ENCODE measurements around the gene PLAC8. TPM values are rescaled to one million over a fixed set of nuclear protein-coding genes. Genes with fewer than 3 reads are reported as not detected.
"Not testable (repeated sequence)": the region's sequence is repeated elsewhere in the genome, so short reads cannot be mapped to it uniquely, and the experiment has no call there.

PLAC8 gene
- total RNA-seq, 1 donor from 2014 or later, result not detected

DNA sequence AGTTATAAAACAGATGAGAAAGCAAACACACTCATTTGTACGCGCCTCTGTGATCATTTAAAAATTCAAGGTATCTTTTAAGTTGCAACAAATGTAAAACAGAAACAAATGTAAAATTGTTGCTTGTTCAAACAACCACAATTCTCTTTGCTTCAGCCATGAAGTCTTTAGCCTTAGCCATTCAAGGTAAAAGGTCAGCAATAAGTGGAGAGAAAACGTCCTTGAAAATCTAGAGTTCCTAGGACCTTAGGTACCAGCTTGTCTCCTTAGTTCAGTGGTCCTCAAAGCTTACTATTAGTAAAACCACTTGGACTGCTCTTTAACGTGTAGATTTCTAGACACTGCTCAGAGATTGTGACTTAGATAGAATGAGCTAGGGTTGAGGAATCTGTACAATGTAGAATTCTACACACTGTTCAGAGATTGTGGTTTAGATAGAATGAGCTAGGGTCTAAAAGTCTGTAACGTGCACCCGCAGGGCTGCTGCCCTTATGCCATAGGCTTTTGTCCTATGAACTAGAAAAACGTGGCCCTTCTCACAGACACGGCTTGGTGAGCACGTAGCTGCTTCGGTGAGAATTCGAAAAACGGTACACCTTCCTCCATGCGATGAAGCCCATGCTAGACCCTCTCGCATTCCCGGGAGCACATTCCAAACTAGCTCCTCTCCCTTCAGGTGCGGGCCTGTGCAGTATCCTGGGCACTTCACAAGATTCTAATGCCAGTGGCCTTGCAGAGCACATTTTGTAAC, 1.7 kb downstream of the PLAC8 start:
- Mint-ChIP-seq H3K27me3 (ENCODE audit: unreplicated experiment) (no peaks in the 10 kb centered on the region), H3K9me3 (ENCODE audit: unreplicated experiment) (no peaks in the 10 kb centered on the region), H3K36me3 (ENCODE audit: low read depth, unreplicated experiment) (no peaks in the 10 kb centered on the region), H3K27ac (ENCODE audit: unreplicated experiment) (no peak overlapping the region), H3K4me1 (ENCODE audit: unreplicated experiment) (peaks cover 3% of the 10 kb centered on the region), H3K4me3 (ENCODE audit: unreplicated experiment) (no peak overlapping the region)
- no peak for DNase-seq (ENCODE audit: low spot score)
- TF ChIP-seq, protein P1, sequence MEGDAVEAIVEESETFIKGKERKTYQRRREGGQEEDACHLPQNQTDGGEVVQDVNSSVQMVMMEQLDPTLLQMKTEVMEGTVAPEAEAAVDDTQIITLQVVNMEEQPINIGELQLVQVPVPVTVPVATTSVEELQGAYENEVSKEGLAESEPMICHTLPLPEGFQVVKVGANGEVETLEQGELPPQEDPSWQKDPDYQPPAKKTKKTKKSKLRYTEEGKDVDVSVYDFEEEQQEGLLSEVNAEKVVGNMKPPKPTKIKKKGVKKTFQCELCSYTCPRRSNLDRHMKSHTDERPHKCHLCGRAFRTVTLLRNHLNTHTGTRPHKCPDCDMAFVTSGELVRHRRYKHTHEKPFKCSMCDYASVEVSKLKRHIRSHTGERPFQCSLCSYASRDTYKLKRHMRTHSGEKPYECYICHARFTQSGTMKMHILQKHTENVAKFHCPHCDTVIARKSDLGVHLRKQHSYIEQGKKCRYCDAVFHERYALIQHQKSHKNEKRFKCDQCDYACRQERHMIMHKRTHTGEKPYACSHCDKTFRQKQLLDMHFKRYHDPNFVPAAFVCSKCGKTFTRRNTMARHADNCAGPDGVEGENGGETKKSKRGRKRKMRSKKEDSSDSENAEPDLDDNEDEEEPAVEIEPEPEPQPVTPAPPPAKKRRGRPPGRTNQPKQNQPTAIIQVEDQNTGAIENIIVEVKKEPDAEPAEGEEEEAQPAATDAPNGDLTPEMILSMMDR (IDR thresholded peaks at IDR 0.05; ENCODE audit: unreplicated experiment), result no peak

DNA sequence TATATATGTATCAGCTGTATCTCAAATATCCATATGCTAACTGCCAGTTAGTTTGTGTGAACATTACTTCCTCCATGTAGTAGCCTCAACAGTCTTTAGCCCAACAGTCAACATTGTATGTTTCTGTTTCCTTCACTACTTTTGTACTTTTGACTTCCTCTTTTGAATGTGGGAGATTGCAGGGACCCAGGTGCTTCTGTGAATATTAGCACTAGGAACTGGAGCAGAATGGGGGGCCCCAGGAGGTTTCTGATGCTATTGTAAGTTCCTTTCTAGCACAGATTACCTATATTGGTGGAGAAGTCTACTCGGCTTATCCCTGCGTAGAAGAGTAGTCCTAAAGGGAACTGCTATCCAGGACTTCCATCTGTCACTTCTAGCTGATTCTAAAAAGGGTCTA, 2.3 kb downstream of the PLAC8 start:
- Mint-ChIP-seq H3K36me3 (ENCODE audit: low read depth, unreplicated experiment) (no peaks in the 10 kb centered on the region), H3K4me1 (ENCODE audit: unreplicated experiment) (peaks cover 3% of the 10 kb centered on the region), H3K27me3 (ENCODE audit: unreplicated experiment) (no peaks in the 10 kb centered on the region), H3K27ac (ENCODE audit: unreplicated experiment) (no peak overlapping the region), H3K9me3 (ENCODE audit: unreplicated experiment) (no peaks in the 10 kb centered on the region), H3K4me3 (ENCODE audit: unreplicated experiment) (no peak overlapping the region)
- TF ChIP-seq, protein P1 (IDR thresholded peaks at IDR 0.05; ENCODE audit: unreplicated experiment), result no peak
- no peak for DNase-seq (ENCODE audit: low spot score)

DNA sequence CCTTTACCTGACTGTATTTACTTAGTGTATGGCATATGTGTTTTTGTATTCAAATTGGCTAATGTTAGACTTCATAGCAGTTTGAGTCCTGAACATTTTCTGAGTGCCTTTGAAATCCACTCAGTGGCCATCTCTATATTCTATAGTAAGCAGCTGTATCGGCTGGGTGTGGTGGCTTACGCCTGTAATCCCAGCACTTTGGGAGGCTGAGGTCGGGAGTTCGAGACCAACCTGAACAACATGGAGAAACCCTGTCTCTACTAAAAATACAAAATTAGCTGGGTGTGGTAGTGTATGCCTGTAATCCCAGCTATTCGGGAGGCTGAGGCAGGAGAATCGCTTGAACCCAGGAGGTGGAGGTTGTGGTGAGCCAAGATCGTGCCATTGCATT, 2.8 kb downstream of the PLAC8 start:
- not testable (repeated sequence) for H3K4me3 Mint-ChIP-seq (ENCODE audit: unreplicated experiment); H3K27ac Mint-ChIP-seq (ENCODE audit: unreplicated experiment); DNase-seq (ENCODE audit: low spot score); H3K27me3 Mint-ChIP-seq (ENCODE audit: unreplicated experiment); H3K36me3 Mint-ChIP-seq (ENCODE audit: low read depth, unreplicated experiment); H3K4me1 Mint-ChIP-seq (ENCODE audit: unreplicated experiment); H3K9me3 Mint-ChIP-seq (ENCODE audit: unreplicated experiment)

DNA sequence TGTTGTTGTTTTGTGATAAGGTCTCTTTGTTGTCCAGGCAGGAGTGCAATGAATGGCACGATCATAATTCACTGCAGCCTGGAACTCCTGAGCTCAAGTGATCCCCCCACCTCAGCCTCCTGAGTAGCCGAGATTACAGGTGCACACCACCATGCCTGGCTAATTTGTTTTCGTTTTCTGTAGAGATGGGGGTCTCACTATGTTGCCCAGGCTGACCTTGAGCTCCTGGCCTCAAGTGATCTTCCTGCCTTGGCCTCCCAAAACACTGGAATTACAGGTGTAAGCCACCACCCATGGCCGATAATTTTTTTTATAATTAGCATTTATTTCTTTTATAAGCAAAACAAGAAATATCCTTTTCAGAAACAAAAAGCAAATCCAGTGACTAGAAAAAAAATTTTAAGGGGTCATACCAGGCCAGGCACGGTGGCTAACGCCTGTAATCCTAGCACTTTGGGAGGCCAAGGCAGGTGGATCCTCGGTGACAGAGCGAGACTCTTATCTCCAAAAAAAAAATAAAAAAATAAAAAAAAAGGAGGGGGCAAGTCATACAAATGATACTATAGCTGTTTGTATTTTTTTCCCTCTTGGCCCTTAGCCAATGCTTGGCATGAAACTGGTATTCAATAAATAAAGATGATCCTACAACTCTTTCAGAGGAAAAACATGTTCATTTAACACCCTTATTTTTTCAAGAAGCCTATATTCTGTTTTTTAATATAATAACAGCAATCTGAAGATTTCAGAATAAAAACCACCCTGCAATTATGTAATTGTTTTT, 3.4 kb downstream of the PLAC8 start:
- Mint-ChIP-seq H3K36me3 (ENCODE audit: low read depth, unreplicated experiment) (no peaks in the 10 kb centered on the region), H3K4me3 (ENCODE audit: unreplicated experiment) (peak overlapping the region; percentile 85), H3K27me3 (ENCODE audit: unreplicated experiment) (no peaks in the 10 kb centered on the region), H3K9me3 (ENCODE audit: unreplicated experiment) (no peaks in the 10 kb centered on the region), H3K27ac (ENCODE audit: unreplicated experiment) (no peak overlapping the region), H3K4me1 (ENCODE audit: unreplicated experiment) (peaks cover 3% of the 10 kb centered on the region)
- no peak for DNase-seq (ENCODE audit: low spot score)
- TF ChIP-seq, protein P1 (IDR thresholded peaks at IDR 0.05; ENCODE audit: unreplicated experiment), result no peak

DNA sequence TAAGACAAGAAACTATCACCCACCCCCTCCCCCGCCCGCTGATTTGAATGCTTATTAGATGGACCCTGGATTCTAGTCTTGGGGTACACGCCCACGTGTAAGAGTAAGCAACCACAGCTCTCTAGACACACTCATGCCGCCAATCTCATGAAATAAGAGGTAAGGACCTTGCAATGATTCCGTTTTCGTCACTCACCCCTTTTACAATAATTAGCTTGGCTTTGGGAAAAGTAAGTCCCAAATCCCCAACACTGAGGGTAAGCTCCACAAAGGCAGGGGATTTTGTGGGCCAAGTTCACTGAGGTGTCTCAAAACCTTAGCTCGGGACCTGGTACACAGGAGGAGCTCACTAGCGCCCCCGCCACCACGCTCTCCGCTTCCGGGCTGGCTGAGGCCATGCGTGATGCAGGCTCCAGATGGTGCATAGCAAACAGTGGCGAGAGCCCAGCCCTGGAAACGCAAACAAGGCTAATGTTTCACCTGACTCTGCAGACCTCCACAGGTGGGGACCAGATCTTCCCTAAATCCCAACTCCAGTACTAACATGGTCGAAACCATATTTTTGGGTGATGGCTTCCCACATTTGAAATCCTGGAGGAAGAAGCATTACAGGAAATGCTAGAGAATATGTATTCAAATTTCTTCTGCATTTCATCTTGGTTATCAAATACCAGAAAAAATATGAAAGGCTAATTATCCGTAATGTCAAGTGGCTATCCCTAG, 4.1 kb downstream of the PLAC8 start:
- Mint-ChIP-seq H3K27ac (ENCODE audit: unreplicated experiment) (no peak overlapping the region), H3K4me3 (ENCODE audit: unreplicated experiment) (peak overlapping the region; percentile 85), H3K36me3 (ENCODE audit: low read depth, unreplicated experiment) (no peaks in the 10 kb centered on the region), H3K9me3 (ENCODE audit: unreplicated experiment) (no peaks in the 10 kb centered on the region), H3K27me3 (ENCODE audit: unreplicated experiment) (no peaks in the 10 kb centered on the region), H3K4me1 (ENCODE audit: unreplicated experiment) (peaks cover 3% of the 10 kb centered on the region)
- DNase-seq (ENCODE audit: low spot score), result peak; percentile 79
- TF ChIP-seq, protein P1 (IDR thresholded peaks at IDR 0.05; ENCODE audit: unreplicated experiment), result peak; percentile 30
